Measurements from ENCODE around the gene ARHGEF28. TPM values are rescaled to one million over a fixed set of nuclear protein-coding genes. Genes with fewer than 3 reads are reported as not detected.

The ARHGEF28 gene
- total RNA-seq, 3 donors from 2014 or later: 0.05 to 0.23 (median 0.14) TPM

- Mint-ChIP-seq H3K36me3 (ENCODE audit: insufficient read depth) (no peaks in the 10 kb centered on the region), H3K9me3 (no peaks in the 10 kb centered on the region), H3K4me1 (ENCODE audit: low read depth) (no peaks in the 10 kb centered on the region), H3K27me3 (ENCODE audit: low read depth) (peaks cover 11% of the 10 kb centered on the region), H3K4me3 (no peak overlapping the region)
- ATAC-seq (no peak), DNase-seq (no peak)
Observed at GRCh38 chr5:73740274-73740790, 114.3 kb downstream of the ARHGEF28 start.

GRCh38 chr5:73743161-73743560 is 117.2 kb downstream of the ARHGEF28 start:
- Mint-ChIP-seq H3K27me3 (ENCODE audit: low read depth) (peaks cover 10% of the 10 kb centered on the region), H3K4me1 (ENCODE audit: low read depth) (no peaks in the 10 kb centered on the region)

DNA sequence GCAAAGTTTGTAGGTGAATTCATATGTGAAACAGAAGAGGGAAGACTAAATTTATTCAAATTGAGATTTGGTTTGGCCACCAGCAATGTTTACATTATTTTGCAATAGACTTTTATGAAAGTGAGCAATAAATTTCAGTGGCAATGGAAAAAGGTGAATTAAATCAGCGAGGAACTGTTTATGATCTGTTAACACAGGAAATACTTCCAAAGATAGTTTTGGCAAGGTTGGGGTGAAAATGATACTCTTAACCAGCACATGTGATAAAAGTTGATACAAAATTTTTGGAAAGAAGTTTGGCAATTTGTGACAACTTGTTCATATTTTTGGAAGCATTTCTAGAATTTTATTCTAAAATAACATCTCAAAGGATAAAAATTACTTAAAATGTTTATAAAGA is 119.8 kb downstream of the ARHGEF28 start:
- Mint-ChIP-seq H3K27me3 (ENCODE audit: low read depth) (peaks cover 10% of the 10 kb centered on the region), H3K36me3 (ENCODE audit: insufficient read depth) (no peaks in the 10 kb centered on the region), H3K9me3 (no peaks in the 10 kb centered on the region), H3K4me3 (no peak overlapping the region), H3K4me1 (ENCODE audit: low read depth) (no peaks in the 10 kb centered on the region)
- DNase-seq: no peak
- no peak for ATAC-seq

More at GRCh38 chr5:73743161-73743560, 117.2 kb downstream of the ARHGEF28 start:
- Mint-ChIP-seq H3K4me3 (no peak overlapping the region), H3K36me3 (ENCODE audit: insufficient read depth) (no peaks in the 10 kb centered on the region), H3K9me3 (no peaks in the 10 kb centered on the region)
- DNase-seq: no peak
- no peak for ATAC-seq

- Mint-ChIP-seq H3K4me3 (no peak overlapping the region), H3K9me3 (no peaks in the 10 kb centered on the region), H3K4me1 (ENCODE audit: low read depth) (no peaks in the 10 kb centered on the region), H3K36me3 (ENCODE audit: insufficient read depth) (no peaks in the 10 kb centered on the region), H3K27me3 (ENCODE audit: low read depth) (peaks cover 10% of the 10 kb centered on the region)
- ATAC-seq (no peak), DNase-seq (no peak)
Observed at GRCh38 chr5:73746608-73747007, 120.6 kb downstream of the ARHGEF28 start.

DNA sequence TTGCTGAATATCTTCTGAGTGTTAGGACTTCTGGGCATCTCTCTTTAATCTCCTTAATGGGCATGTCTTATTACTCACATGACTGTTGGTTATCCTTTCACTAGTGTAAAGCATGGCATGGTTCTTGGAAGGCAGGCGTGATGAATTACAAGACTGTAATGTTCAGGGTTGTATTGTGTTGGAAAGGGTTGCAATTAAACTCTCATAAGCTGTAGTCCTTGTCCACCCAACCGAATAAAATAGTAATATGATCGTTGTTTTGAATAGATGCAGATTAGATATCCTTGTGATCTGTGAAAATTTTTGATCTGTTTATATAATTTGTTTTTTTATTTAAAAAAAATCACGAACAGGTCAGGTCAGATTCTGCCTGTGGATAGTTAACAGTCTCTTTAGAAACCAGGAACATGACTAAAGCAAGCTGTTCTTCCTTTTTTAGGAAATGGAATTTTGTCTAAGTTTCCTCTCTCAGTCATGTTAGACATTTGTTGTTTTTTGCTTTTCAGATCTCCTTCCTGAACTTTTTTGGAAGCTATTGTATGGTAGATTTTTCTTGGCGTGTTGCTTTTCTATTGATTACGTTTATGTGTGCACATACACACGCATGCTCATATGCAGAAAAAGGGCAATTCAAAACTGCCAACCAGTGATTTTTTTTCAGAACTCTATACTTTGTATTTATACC is 121.8 kb downstream of the ARHGEF28 start:
- ATAC-seq (no peak), DNase-seq (no peak)
- no peaks in the 10 kb centered on the region for H3K36me3 Mint-ChIP-seq (ENCODE audit: insufficient read depth)
- no peaks in the 10 kb centered on the region for H3K9me3 Mint-ChIP-seq
- no peak overlapping the region for H3K4me3 Mint-ChIP-seq
- H3K4me1 Mint-ChIP-seq (ENCODE audit: low read depth): no peaks in the 10 kb centered on the region
- H3K27me3 Mint-ChIP-seq (ENCODE audit: low read depth): peaks cover 12% of the 10 kb centered on the region

GRCh38 chr5:73748510-73749400 is 122.8 kb downstream of the ARHGEF28 start:
- no peaks in the 10 kb centered on the region for H3K36me3 Mint-ChIP-seq (ENCODE audit: insufficient read depth)
- H3K4me1 Mint-ChIP-seq (ENCODE audit: low read depth): no peaks in the 10 kb centered on the region
- H3K9me3 Mint-ChIP-seq: no peaks in the 10 kb centered on the region
- no peak overlapping the region for H3K4me3 Mint-ChIP-seq
- H3K27me3 Mint-ChIP-seq (ENCODE audit: low read depth): peaks cover 14% of the 10 kb centered on the region
- ATAC-seq: no peak
- DNase-seq: no peak

GRCh38 chr5:73749485-73750270 is 123.7 kb downstream of the ARHGEF28 start:
- H3K36me3 Mint-ChIP-seq (ENCODE audit: insufficient read depth): no peaks in the 10 kb centered on the region
- ATAC-seq: no peak
- no peak overlapping the region for H3K4me3 Mint-ChIP-seq
- no peak for DNase-seq
- no peaks in the 10 kb centered on the region for H3K9me3 Mint-ChIP-seq
- peaks cover 19% of the 10 kb centered on the region for H3K27me3 Mint-ChIP-seq (ENCODE audit: low read depth)
- no peaks in the 10 kb centered on the region for H3K4me1 Mint-ChIP-seq (ENCODE audit: low read depth)

DNA sequence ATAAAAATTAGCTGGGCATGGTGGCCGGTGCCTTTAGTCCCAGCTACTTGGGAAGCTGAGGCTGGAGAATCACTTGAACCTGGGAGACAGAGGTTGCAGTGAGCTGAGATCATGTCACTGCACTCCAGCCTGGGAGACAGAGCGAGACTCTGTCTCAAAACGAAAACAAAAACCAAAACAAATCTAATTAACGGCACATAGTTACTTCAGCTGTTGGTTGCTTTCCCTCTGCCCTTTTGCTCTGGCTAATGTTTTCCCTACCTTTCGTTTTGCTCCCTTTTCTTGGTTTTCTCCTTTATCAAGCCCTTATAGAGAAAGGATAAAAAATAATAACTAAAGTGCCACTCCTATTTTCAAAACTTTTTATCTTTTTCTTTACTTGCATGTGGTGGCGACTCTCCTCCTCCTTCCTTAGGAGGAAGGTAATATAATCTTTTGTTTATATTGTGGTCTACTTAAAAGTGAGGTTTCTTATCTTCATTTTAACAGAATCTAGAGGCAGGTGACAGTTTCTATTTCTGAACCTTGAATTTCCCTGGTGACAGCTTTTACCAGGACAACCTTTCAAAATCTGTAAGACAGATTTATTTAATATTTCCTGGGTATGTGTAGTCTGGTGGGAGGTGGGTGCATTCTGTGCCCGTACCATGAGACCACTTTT is 125.4 kb downstream of the ARHGEF28 start:
- ATAC-seq (no peak), DNase-seq (no peak)
- H3K36me3 Mint-ChIP-seq (ENCODE audit: insufficient read depth): no peaks in the 10 kb centered on the region
- no peaks in the 10 kb centered on the region for H3K4me1 Mint-ChIP-seq (ENCODE audit: low read depth)
- no peak overlapping the region for H3K4me3 Mint-ChIP-seq
- peaks cover 20% of the 10 kb centered on the region for H3K27me3 Mint-ChIP-seq (ENCODE audit: low read depth)
- H3K9me3 Mint-ChIP-seq: no peaks in the 10 kb centered on the region

GRCh38 chr5:73754254-73754653 is 128.3 kb downstream of the ARHGEF28 start:
- peaks cover 16% of the 10 kb centered on the region for H3K27me3 Mint-ChIP-seq (ENCODE audit: low read depth)
- no peaks in the 10 kb centered on the region for H3K4me1 Mint-ChIP-seq (ENCODE audit: low read depth)
- no peaks in the 10 kb centered on the region for H3K9me3 Mint-ChIP-seq
- DNase-seq (no peak), ATAC-seq (no peak)
- no peak overlapping the region for H3K4me3 Mint-ChIP-seq
- H3K36me3 Mint-ChIP-seq (ENCODE audit: insufficient read depth): no peaks in the 10 kb centered on the region

GRCh38 chr5:73757416-73757815 is 131.4 kb downstream of the ARHGEF28 start:
- no peaks in the 10 kb centered on the region for H3K9me3 Mint-ChIP-seq
- ATAC-seq: no peak
- no peak overlapping the region for H3K4me3 Mint-ChIP-seq
- no peaks in the 10 kb centered on the region for H3K4me1 Mint-ChIP-seq (ENCODE audit: low read depth)
- DNase-seq: no peak
- no peaks in the 10 kb centered on the region for H3K36me3 Mint-ChIP-seq (ENCODE audit: insufficient read depth)
- H3K27me3 Mint-ChIP-seq (ENCODE audit: low read depth): peaks cover 13% of the 10 kb centered on the region

DNA sequence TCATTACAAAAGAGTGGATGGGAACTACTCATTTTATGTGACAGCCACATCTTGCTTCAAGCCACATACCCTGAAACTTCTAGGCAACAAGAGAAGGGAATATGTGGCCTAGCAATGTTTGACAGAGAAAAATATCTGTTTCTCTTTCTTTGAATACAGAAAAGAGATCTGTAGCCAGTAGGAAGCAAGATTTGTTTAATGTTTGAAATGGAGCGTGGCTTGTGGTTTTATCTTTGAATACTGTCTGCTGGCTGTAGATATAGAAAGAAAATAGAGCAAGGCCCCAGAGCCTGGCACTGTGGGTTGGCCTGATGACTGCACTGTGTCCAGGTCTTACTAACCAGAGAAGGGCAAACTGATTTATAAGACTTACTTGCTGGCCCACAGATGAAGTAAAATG is 133.8 kb downstream of the ARHGEF28 start:
- Mint-ChIP-seq H3K36me3 (ENCODE audit: insufficient read depth) (no peaks in the 10 kb centered on the region), H3K9me3 (no peaks in the 10 kb centered on the region), H3K27me3 (ENCODE audit: low read depth) (peaks cover 5% of the 10 kb centered on the region), H3K4me1 (ENCODE audit: low read depth) (no peaks in the 10 kb centered on the region), H3K4me3 (no peak overlapping the region)
- no peak for ATAC-seq
- DNase-seq: no peak

- no peaks in the 10 kb centered on the region for H3K4me1 Mint-ChIP-seq (ENCODE audit: low read depth)
- no peaks in the 10 kb centered on the region for H3K36me3 Mint-ChIP-seq (ENCODE audit: insufficient read depth)
- H3K9me3 Mint-ChIP-seq: peaks cover 8% of the 10 kb centered on the region
- ATAC-seq (no peak), DNase-seq (no peak)
- no peak overlapping the region for H3K4me3 Mint-ChIP-seq
- H3K27me3 Mint-ChIP-seq (ENCODE audit: low read depth): peaks cover 3% of the 10 kb centered on the region
Observed at GRCh38 chr5:73763300-73764032, 137.5 kb downstream of the ARHGEF28 start.

DNA sequence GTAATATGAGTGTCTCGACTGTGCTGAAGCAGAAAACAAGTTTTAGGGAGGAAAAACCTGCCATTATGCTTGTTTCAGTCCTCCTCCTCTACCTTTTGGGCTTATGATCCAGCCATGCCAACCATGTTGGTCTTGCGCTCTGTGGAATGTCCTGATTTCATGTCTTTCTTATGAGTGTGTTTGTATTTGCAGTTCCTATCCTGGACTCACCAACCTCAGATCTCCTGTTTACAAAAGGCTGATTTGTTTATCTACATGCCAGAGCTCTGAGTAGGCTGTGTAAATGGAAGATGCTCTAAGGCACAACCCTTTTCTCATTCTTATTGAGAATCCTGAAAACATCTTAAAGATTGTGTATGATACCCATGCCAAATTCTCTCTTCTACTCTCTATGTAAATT is 138.6 kb downstream of the ARHGEF28 start:
- no peak for ATAC-seq

More for the DNA sequence above, 138.6 kb downstream of the ARHGEF28 start:
- no peak for DNase-seq
- no peaks in the 10 kb centered on the region for H3K4me1 Mint-ChIP-seq (ENCODE audit: low read depth)
- peaks cover 16% of the 10 kb centered on the region for H3K9me3 Mint-ChIP-seq
- H3K36me3 Mint-ChIP-seq (ENCODE audit: insufficient read depth): no peaks in the 10 kb centered on the region
- no peak overlapping the region for H3K4me3 Mint-ChIP-seq
- peaks cover 3% of the 10 kb centered on the region for H3K27me3 Mint-ChIP-seq (ENCODE audit: low read depth)

All from activated T-cell treated with anti-CD3 and anti-CD28 coated beads, Interleukin-2, amount 50 U/mL, for 4 hours (primary cell).